ENCODE measurements around the gene PEX5L. TPM values are rescaled to one million over a fixed set of nuclear protein-coding genes. Genes with fewer than 3 reads are reported as not detected.
"Not testable (repeated sequence)": the region's sequence is repeated elsewhere in the genome, so short reads cannot be mapped to it uniquely, and the experiment has no call there.

Gene PEX5L
- total RNA-seq, 4 donors from 2014 or later: 29.1 to 36.5 (median 32.3) TPM

GRCh38 chr3:180018543-180018942 lies 18.2 kb downstream of the PEX5L start:
- Histone ChIP-seq H3K9me3 (no peaks in the 10 kb centered on the region), H3K4me1 (no peaks in the 10 kb centered on the region), H3K4me3 (no peak overlapping the region), H3K27ac (no peak overlapping the region), H3K27me3 (no peaks in the 10 kb centered on the region), H3K36me3 (no peaks in the 10 kb centered on the region)
- TF ChIP-seq EP300 (IDR thresholded peaks at IDR 0.05) (no peak), POLR2A (IDR thresholded peaks at IDR 0.05) (no peak), CTCF (IDR thresholded peaks at IDR 0.05) (peak in 2 of 5 experiments; percentile 23 to 28)
- whole genome bisulfite sequencing, 2 donors: 60 to 67% methylated on average over 5 of the region's 5 CpGs
- no peak for DNase-seq (ENCODE audit: low spot score in 2 of 2)

- Histone ChIP-seq H3K27ac (no peak overlapping the region), H3K27me3 (no peaks in the 10 kb centered on the region), H3K9me3 (no peaks in the 10 kb centered on the region), H3K4me3 (no peak overlapping the region), H3K4me1 (no peaks in the 10 kb centered on the region), H3K36me3 (no peaks in the 10 kb centered on the region)
- WGBS, 2 donors: 77 to 83% methylated on average over 3 of the region's 3 CpGs
- no peak for DNase-seq (ENCODE audit: low spot score in 2 of 2)
- TF ChIP-seq POLR2A (IDR thresholded peaks at IDR 0.05) (no peak), EP300 (IDR thresholded peaks at IDR 0.05) (no peak), CTCF (IDR thresholded peaks at IDR 0.05) (no peak)
Observed at GRCh38 chr3:180017846-180018245, 18.9 kb downstream of the PEX5L start.

- H3K27me3 ChIP-seq: no peaks in the 10 kb centered on the region
- 81% methylated on average over 3 of the region's 3 CpGs for WGBS, 2 donors
Observed at GRCh38 chr3:180011927-180012326, 24.8 kb downstream of the PEX5L start.

GRCh38 chr3:180008318-180008717 lies 28.4 kb downstream of the PEX5L start:
- WGBS, 2 donors: 86 to 91% methylated on average over 3 of the region's 3 CpGs
- H3K27ac ChIP-seq: not testable (repeated sequence)

More at GRCh38 chr3:180011927-180012326, 24.8 kb downstream of the PEX5L start:
- TF ChIP-seq POLR2A (IDR thresholded peaks at IDR 0.05): no peak
- DNase-seq (ENCODE audit: low spot score in 2 of 2): no peak
- Histone ChIP-seq H3K9me3 (peaks cover 0 to 26% (median 10%) of the 10 kb centered on the region in 4 donors), H3K4me3 (no peak overlapping the region), H3K4me1 (no peaks in the 10 kb centered on the region), H3K36me3 (no peaks in the 10 kb centered on the region), H3K27ac (no peak overlapping the region)

GRCh38 chr3:180004542-180004941 lies 32.2 kb downstream of the PEX5L start:
- no peaks in the 10 kb centered on the region for H3K27me3 ChIP-seq
- no peak overlapping the region for H3K27ac ChIP-seq
- H3K36me3 ChIP-seq: no peaks in the 10 kb centered on the region
- TF ChIP-seq EP300 (IDR thresholded peaks at IDR 0.05) (no peak), POLR2A (IDR thresholded peaks at IDR 0.05) (no peak), CTCF (IDR thresholded peaks at IDR 0.05) (no peak)
- no peak for DNase-seq (ENCODE audit: low spot score in 2 of 2)
- 78 to 85% methylated on average over 2 of the region's 2 CpGs for WGBS, 2 donors
- no peaks in the 10 kb centered on the region for H3K4me1 ChIP-seq
- no peak overlapping the region for H3K4me3 ChIP-seq
- H3K9me3 ChIP-seq: peaks cover 0 to 24% (median 9%) of the 10 kb centered on the region in 4 donors

More at GRCh38 chr3:180008318-180008717, 28.4 kb downstream of the PEX5L start:
- not testable (repeated sequence) for H3K4me1 ChIP-seq; H3K36me3 ChIP-seq; H3K4me3 ChIP-seq; H3K27me3 ChIP-seq; DNase-seq (ENCODE audit: low spot score in 2 of 2)
- H3K9me3 ChIP-seq: peaks cover 0 to 26% (median 10%) of the 10 kb centered on the region in 4 donors

GRCh38 chr3:180002006-180002405 lies 34.7 kb downstream of the PEX5L start:
- Histone ChIP-seq H3K4me1 (no peaks in the 10 kb centered on the region), H3K27me3 (no peaks in the 10 kb centered on the region), H3K36me3 (no peaks in the 10 kb centered on the region), H3K4me3 (no peak overlapping the region), H3K9me3 (peaks cover 0 to 4% (median 0%) of the 10 kb centered on the region in 4 donors), H3K27ac (no peak overlapping the region)
- WGBS, 2 donors: 59 to 67% methylated on average over 2 of the region's 2 CpGs
- TF ChIP-seq POLR2A (IDR thresholded peaks at IDR 0.05): no peak
- TF ChIP-seq EP300 (IDR thresholded peaks at IDR 0.05): no peak
- no peak for TF ChIP-seq CTCF (IDR thresholded peaks at IDR 0.05)
- DNase-seq (ENCODE audit: low spot score in 2 of 2): no peak

Measured in tibial nerve (tissue), 4 donors.